Activated naive CD8-positive, alpha-beta T cell treated with anti-CD3 and anti-CD28 coated beads, Interleukin-2, amount 50 U/mL, for 16 hours (primary cell): Measurements from ENCODE around the gene ZNG1A.
"Not testable (repeated sequence)": the region's sequence is repeated elsewhere in the genome, so short reads cannot be mapped to it uniquely, and the experiment has no call there.

ENCODE experiments used
- DNase-seq: peaks from one replicate; pipeline ENCODE4 v3.0.0-alpha.2; 2020; ENCODE audit warnings: low read depth, low spot score

The ZNG1A gene

GRCh38 chr9:178140-178825 lies 573 bp downstream of the ZNG1A start:
- not testable (repeated sequence) for DNase-seq

- DNase-seq: not testable (repeated sequence)
Observed at GRCh38 chr9:169757-170156, 9.1 kb downstream of the ZNG1A start.

GRCh38 chr9:159871-160270 lies 19.0 kb downstream of the ZNG1A start:
- not testable (repeated sequence) for DNase-seq

GRCh38 chr9:151173-151572 lies 27.7 kb downstream of the ZNG1A start:
- DNase-seq: not testable (repeated sequence)

GRCh38 chr9:139880-140279 lies 39.0 kb downstream of the ZNG1A start:
- DNase-seq: not testable (repeated sequence)

GRCh38 chr9:117995-118467 lies 60.8 kb downstream of the ZNG1A start, which contains the start of gene FOXD4:
Gene FOXD4 (minus strand): TSS chr9:118417. CDS start chr9:118119, 298 bp downstream.
- not testable (repeated sequence) for DNase-seq

GRCh38 chr9:117144-117994 lies 61.5 kb downstream of the ZNG1A start:
- DNase-seq: not testable (repeated sequence)

GRCh38 chr9:116239-117077 lies 62.4 kb downstream of the ZNG1A start:
- DNase-seq: not testable (repeated sequence)

- DNase-seq: not testable (repeated sequence)
Observed at GRCh38 chr9:115118-115451, 63.8 kb downstream of the ZNG1A start.

GRCh38 chr9:114267-115117 lies 64.4 kb downstream of the ZNG1A start:
- DNase-seq: not testable (repeated sequence)

GRCh38 chr9:113468-114266 lies 65.2 kb downstream of the ZNG1A start:
- not testable (repeated sequence) for DNase-seq

- DNase-seq: not testable (repeated sequence)
Observed at GRCh38 chr9:112589-113467, 66.0 kb downstream of the ZNG1A start.

GRCh38 chr9:110672-111071 lies 68.2 kb downstream of the ZNG1A start:
- not testable (repeated sequence) for DNase-seq

- DNase-seq: not testable (repeated sequence)
Observed at GRCh38 chr9:109540-109939, 69.3 kb downstream of the ZNG1A start.

GRCh38 chr9:108742-109495 lies 69.9 kb downstream of the ZNG1A start:
- not testable (repeated sequence) for DNase-seq

- DNase-seq: not testable (repeated sequence)
Observed at GRCh38 chr9:105991-106390, 72.9 kb downstream of the ZNG1A start.

GRCh38 chr9:100430-100829 lies 78.4 kb downstream of the ZNG1A start:
- DNase-seq: not testable (repeated sequence)

GRCh38 chr9:99867-100266 lies 79.0 kb downstream of the ZNG1A start:
- DNase-seq: not testable (repeated sequence)
